GM12874 (cell line): ENCODE results near the gene FAXDC2.

Experiments used
- CTCF ChIP-seq: IDR thresholded peaks from 2 replicates; pipeline ENCODE4 v1.5.1; 2011; ENCODE audit warnings: low read depth, mild to moderate bottlenecking, control low read depth, low read length, moderate library complexity; ENCODE audit not compliant: insufficient read depth

Gene FAXDC2

GRCh38 chr5:154849264-154849785, 1.1 kb downstream of the FAXDC2 start:
- TF ChIP-seq CTCF, result no peak

GRCh38 chr5:154844809-154845208, 5.6 kb downstream of the FAXDC2 start:
- no peak for TF ChIP-seq CTCF

- no peak for TF ChIP-seq CTCF
These were observed 7.5 kb downstream of the FAXDC2 start for GRCh38 chr5:154842689-154843530.

- no peak for TF ChIP-seq CTCF
These were observed 9.1 kb downstream of the FAXDC2 start for GRCh38 chr5:154841273-154841661.

GRCh38 chr5:154840435-154841272, 9.7 kb downstream of the FAXDC2 start:
- TF ChIP-seq CTCF, result no peak

- no peak for TF ChIP-seq CTCF
These were observed 13.1 kb downstream of the FAXDC2 start for GRCh38 chr5:154837009-154837901.
